ENCODE results near the gene TMC5.

Gene TMC5

GRCh38 chr16:19515757-19516156 is 98.1 kb downstream of the TMC5 start:
- H3K36me3 ChIP-seq (ENCODE audit: insufficient read depth, low read length): peaks cover 19% of the 10 kb centered on the region
- H3K4me1 ChIP-seq (ENCODE audit: control insufficient read depth, insufficient read depth, low read length): peaks cover 20% of the 10 kb centered on the region
- H3K9me3 ChIP-seq (replicated peaks; ENCODE audit: low read length): no peaks in the 10 kb centered on the region
- no peaks in the 10 kb centered on the region for H3K27me3 ChIP-seq (ENCODE audit: control insufficient read depth, insufficient read depth, low read length)
- H3K9ac ChIP-seq (ENCODE audit: low read depth, low read length): no peak overlapping the region
- no peak overlapping the region for H3K4me2 ChIP-seq (ENCODE audit: low read length)
- H3K4me3 ChIP-seq (ENCODE audit: low read length): no peak overlapping the region

DNA sequence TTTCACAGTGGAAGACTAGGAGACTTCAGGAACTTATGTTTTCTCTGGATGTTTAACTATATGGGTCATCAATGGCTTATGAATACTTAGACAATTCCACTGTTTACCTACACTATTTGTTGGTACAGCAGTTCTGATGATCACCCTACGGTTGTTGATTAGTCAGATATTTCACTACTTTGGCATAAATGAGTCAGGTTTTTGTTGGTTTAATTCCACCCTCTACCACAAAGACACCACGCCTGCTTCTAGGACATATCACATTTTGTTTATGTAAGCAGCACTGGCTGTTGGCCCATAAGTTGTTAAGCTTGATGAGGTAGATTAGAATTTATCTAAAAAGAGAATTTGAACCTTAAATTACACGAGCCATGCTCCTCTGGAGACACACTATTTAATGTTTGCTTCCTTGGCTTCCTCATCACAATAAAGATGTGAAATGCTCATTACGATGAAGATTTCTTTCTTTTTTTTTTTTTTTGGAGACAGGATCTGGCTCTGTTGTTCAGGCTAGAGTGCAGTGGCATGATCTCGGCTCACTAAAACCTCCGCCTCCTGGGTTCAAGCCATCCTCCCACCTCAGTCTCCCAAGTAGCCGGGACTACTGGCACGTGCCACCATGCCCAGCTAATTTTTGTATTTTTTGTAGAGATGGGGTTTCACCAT is 99.9 kb downstream of the TMC5 start:
- Histone ChIP-seq H3K4me1 (ENCODE audit: control insufficient read depth, insufficient read depth, low read length) (peaks cover 24% of the 10 kb centered on the region), H3K4me3 (ENCODE audit: low read length) (no peak overlapping the region), H3K36me3 (ENCODE audit: insufficient read depth, low read length) (peaks cover 17% of the 10 kb centered on the region), H3K4me2 (ENCODE audit: low read length) (peak overlapping the region; percentile 14), H3K9ac (ENCODE audit: low read depth, low read length) (no peak overlapping the region), H3K27me3 (ENCODE audit: control insufficient read depth, insufficient read depth, low read length) (no peaks in the 10 kb centered on the region), H3K9me3 (replicated peaks; ENCODE audit: low read length) (no peaks in the 10 kb centered on the region)

- H3K9ac ChIP-seq (ENCODE audit: low read depth, low read length): no peak overlapping the region
- no peaks in the 10 kb centered on the region for H3K9me3 ChIP-seq (replicated peaks; ENCODE audit: low read length)
- no peaks in the 10 kb centered on the region for H3K27me3 ChIP-seq (ENCODE audit: control insufficient read depth, insufficient read depth, low read length)
- peaks cover 24% of the 10 kb centered on the region for H3K4me1 ChIP-seq (ENCODE audit: control insufficient read depth, insufficient read depth, low read length)
- no peak overlapping the region for H3K4me3 ChIP-seq (ENCODE audit: low read length)
- no peak overlapping the region for H3K4me2 ChIP-seq (ENCODE audit: low read length)
- peaks cover 17% of the 10 kb centered on the region for H3K36me3 ChIP-seq (ENCODE audit: insufficient read depth, low read length)
Observed at GRCh38 chr16:19518388-19518787, 100.7 kb downstream of the TMC5 start.

GRCh38 chr16:19520861-19521331 is 103.2 kb downstream of the TMC5 start:
- Histone ChIP-seq H3K36me3 (ENCODE audit: insufficient read depth, low read length) (peaks cover 9% of the 10 kb centered on the region), H3K9ac (ENCODE audit: low read depth, low read length) (peak overlapping the region; percentile 84), H3K9me3 (replicated peaks; ENCODE audit: low read length) (no peaks in the 10 kb centered on the region), H3K27me3 (ENCODE audit: control insufficient read depth, insufficient read depth, low read length) (no peaks in the 10 kb centered on the region), H3K4me1 (ENCODE audit: control insufficient read depth, insufficient read depth, low read length) (peaks cover 32% of the 10 kb centered on the region), H3K4me3 (ENCODE audit: low read length) (peak overlapping the region; percentile 91), H3K4me2 (ENCODE audit: low read length) (peak overlapping the region; percentile 99)

DNA sequence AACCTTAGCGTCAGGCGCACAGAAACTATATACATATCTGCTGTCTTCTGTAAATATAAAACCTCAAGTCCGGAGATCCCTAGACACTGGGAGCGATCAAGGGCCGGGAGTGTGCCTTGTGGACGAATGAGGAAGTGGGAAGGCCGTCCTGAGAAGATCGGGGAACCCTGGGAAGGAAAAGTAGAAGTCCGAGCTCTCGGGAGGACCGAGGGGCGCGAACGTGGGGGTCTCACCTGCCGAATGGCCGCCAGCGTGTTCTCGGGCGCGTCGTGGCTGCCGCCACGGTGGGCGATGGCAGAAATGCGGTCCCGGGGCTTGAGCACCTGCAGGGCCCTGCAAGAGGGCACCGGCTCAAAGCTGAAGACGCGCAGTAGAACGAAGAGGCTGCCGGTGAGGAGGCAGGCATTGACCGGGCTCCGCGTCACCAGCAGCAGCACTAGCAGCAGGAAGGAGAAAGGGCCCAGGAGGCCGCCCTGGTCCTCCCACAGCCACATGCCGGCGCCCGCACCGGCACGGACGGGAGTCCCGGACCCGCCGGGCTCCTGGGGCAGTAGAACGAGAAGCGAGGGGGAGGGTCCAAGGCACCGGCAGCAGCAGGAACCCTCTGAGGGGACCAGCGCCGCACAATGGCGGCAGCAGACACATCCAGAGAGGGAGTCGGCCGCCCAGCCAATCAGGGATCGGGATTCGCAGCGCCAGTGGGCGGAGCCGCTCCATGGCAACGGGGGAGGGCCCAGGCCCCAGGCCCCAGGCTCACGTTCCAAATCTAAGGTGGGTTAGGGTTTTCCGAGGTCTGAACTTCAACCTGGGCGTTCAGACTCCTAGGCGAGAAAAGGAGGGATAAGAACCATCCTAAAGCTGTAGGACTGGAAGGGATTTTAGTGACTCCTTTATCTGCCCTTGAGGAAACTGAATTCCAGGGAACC is 104.1 kb downstream of the TMC5 start, which contains the start of gene GDE1:
Gene GDE1 (minus strand): TSS at position 628 of the 926 bp plus-strand sequence. CDS start 134 bp downstream, at position 494.
- Histone ChIP-seq H3K4me3 (ENCODE audit: low read length) (peak within 1 kb of the TSS; percentile 91), H3K9me3 (replicated peaks; ENCODE audit: low read length) (no peaks in the 10 kb centered on the region)

DNA sequence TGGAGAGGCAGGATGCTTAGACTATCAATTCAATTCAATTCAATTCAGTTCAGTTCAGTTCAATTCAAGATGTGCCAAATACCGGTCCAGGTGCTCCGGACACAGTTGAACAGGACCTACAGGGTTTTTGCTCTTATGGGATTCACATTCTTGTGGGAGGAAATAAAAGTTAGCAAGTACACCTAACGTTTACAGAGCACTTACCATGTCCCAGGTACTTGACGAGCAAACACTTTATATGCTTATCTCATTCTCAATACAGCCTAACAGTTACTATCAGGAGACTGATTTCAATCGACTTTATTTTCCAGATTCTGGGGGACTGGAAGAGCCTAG is 104.7 kb downstream of the TMC5 start:
- H3K4me2 ChIP-seq (ENCODE audit: low read length): peak overlapping the region; percentile 99
- no peak overlapping the region for H3K9ac ChIP-seq (ENCODE audit: low read depth, low read length)
- no peak overlapping the region for H3K4me3 ChIP-seq (ENCODE audit: low read length)
- H3K4me1 ChIP-seq (ENCODE audit: control insufficient read depth, insufficient read depth, low read length): peaks cover 25% of the 10 kb centered on the region
- H3K9me3 ChIP-seq (replicated peaks; ENCODE audit: low read length): no peaks in the 10 kb centered on the region
- no peaks in the 10 kb centered on the region for H3K27me3 ChIP-seq (ENCODE audit: control insufficient read depth, insufficient read depth, low read length)
- H3K36me3 ChIP-seq (ENCODE audit: insufficient read depth, low read length): no peaks in the 10 kb centered on the region

More for the DNA sequence above, 104.1 kb downstream of the TMC5 start, which contains the start of gene GDE1:
- Histone ChIP-seq H3K27me3 (ENCODE audit: control insufficient read depth, insufficient read depth, low read length) (no peaks in the 10 kb centered on the region), H3K4me2 (ENCODE audit: low read length) (peak within 1 kb of the TSS; percentile 99), H3K36me3 (ENCODE audit: insufficient read depth, low read length) (peaks cover under 1% of the 10 kb centered on the region), H3K9ac (ENCODE audit: low read depth, low read length) (peak within 1 kb of the TSS; percentile 84), H3K4me1 (ENCODE audit: control insufficient read depth, insufficient read depth, low read length) (peaks cover 32% of the 10 kb centered on the region)

GRCh38 chr16:19522760-19523159 is 105.1 kb downstream of the TMC5 start:
- no peaks in the 10 kb centered on the region for H3K27me3 ChIP-seq (ENCODE audit: control insufficient read depth, insufficient read depth, low read length)
- peaks cover under 1% of the 10 kb centered on the region for H3K36me3 ChIP-seq (ENCODE audit: insufficient read depth, low read length)
- H3K9ac ChIP-seq (ENCODE audit: low read depth, low read length): no peak overlapping the region
- peaks cover 21% of the 10 kb centered on the region for H3K4me1 ChIP-seq (ENCODE audit: control insufficient read depth, insufficient read depth, low read length)
- no peaks in the 10 kb centered on the region for H3K9me3 ChIP-seq (replicated peaks; ENCODE audit: low read length)
- no peak overlapping the region for H3K4me2 ChIP-seq (ENCODE audit: low read length)
- no peak overlapping the region for H3K4me3 ChIP-seq (ENCODE audit: low read length)

GRCh38 chr16:19523184-19523558 is 105.5 kb downstream of the TMC5 start:
- no peak overlapping the region for H3K4me3 ChIP-seq (ENCODE audit: low read length)

GRCh38 chr16:19523559-19524355 is 106.1 kb downstream of the TMC5 start, which contains the start of gene CCP110:
Gene CCP110, plus strand, starts transcription at chr16:19523942. Its CDS starts 3,940 bp downstream, at chr16:19527882.
- peak within 1 kb of the TSS; percentile 83 for H3K9ac ChIP-seq (ENCODE audit: low read depth, low read length)
- H3K4me1 ChIP-seq (ENCODE audit: control insufficient read depth, insufficient read depth, low read length): peaks cover 20% of the 10 kb centered on the region
- H3K9me3 ChIP-seq (replicated peaks; ENCODE audit: low read length): no peaks in the 10 kb centered on the region
- no peaks in the 10 kb centered on the region for H3K27me3 ChIP-seq (ENCODE audit: control insufficient read depth, insufficient read depth, low read length)
- peak within 1 kb of the TSS; percentile 93 for H3K4me3 ChIP-seq (ENCODE audit: low read length)
- H3K4me2 ChIP-seq (ENCODE audit: low read length): peak within 1 kb of the TSS; percentile 92
- peaks cover 11% of the 10 kb centered on the region for H3K36me3 ChIP-seq (ENCODE audit: insufficient read depth, low read length)

More at GRCh38 chr16:19523184-19523558, 105.5 kb downstream of the TMC5 start:
- Histone ChIP-seq H3K9me3 (replicated peaks; ENCODE audit: low read length) (no peaks in the 10 kb centered on the region), H3K36me3 (ENCODE audit: insufficient read depth, low read length) (peaks cover 5% of the 10 kb centered on the region), H3K27me3 (ENCODE audit: control insufficient read depth, insufficient read depth, low read length) (no peaks in the 10 kb centered on the region), H3K4me1 (ENCODE audit: control insufficient read depth, insufficient read depth, low read length) (peaks cover 20% of the 10 kb centered on the region), H3K9ac (ENCODE audit: low read depth, low read length) (no peak overlapping the region), H3K4me2 (ENCODE audit: low read length) (no peak overlapping the region)

DNA sequence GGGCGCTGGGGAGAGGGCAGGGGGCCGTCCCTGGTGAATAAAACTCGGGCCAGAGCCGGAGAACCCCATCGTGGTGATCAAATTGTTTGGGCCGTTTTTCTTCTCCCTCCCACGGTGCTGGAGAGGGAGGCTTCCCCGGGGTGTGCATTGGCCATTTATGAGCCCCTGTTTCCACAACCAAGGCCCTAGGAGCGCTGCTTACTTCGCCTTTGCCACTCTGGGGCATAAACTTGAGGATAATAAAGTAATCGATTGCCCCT is 106.6 kb downstream of the TMC5 start:
- Histone ChIP-seq H3K36me3 (ENCODE audit: insufficient read depth, low read length) (peaks cover 12% of the 10 kb centered on the region), H3K4me3 (ENCODE audit: low read length) (peak overlapping the region; percentile 93), H3K4me1 (ENCODE audit: control insufficient read depth, insufficient read depth, low read length) (peaks cover 20% of the 10 kb centered on the region), H3K27me3 (ENCODE audit: control insufficient read depth, insufficient read depth, low read length) (no peaks in the 10 kb centered on the region), H3K4me2 (ENCODE audit: low read length) (peak overlapping the region; percentile 92), H3K9me3 (replicated peaks; ENCODE audit: low read length) (no peaks in the 10 kb centered on the region), H3K9ac (ENCODE audit: low read depth, low read length) (peak overlapping the region; percentile 83)

Data from skeletal muscle satellite cell (primary cell).